ENCODE measurements around the gene MYH14.
A peak's percentile ranks its signal among the peaks of the same experiment; 100 is the strongest.

DNA sequence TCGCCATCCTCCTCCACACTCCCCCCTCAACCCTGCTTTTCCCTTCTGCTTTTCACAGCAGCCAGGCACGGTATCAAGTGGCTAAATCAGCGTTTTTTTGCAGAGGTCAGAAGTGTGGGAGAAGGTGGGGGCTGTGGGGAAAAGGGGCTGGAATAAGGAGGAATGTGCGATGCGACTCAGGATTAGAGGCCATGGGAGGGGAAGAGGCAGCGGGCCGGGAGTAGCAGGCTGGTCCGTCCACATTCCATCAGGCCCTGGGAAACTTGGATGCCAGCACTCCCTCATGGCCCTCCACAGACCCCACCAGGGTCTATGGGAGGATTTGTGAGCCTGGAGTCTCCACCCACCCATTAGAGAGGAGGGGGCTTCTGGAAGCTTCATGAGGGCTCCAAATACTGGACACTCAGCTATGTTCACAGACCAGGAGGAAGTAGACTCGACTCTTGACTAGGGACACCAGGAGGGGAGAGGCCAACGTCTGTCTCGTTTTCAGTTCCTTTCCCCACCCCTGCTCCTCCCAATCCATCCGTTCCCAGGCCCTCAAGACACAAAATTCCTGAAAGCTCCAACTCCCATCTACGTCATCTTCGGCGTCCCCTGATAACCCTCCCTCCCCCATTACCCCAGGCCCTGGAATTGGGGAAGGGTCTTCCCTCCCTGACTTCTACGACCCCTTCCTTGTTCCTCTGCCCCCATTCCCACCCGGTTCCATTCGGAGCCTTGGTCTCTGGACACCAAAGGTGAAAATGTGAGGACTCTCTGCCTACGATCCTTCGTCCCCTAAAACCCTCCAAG, 129.0 kb downstream of the MYH14 start:
- TF ChIP-seq, protein P1, sequence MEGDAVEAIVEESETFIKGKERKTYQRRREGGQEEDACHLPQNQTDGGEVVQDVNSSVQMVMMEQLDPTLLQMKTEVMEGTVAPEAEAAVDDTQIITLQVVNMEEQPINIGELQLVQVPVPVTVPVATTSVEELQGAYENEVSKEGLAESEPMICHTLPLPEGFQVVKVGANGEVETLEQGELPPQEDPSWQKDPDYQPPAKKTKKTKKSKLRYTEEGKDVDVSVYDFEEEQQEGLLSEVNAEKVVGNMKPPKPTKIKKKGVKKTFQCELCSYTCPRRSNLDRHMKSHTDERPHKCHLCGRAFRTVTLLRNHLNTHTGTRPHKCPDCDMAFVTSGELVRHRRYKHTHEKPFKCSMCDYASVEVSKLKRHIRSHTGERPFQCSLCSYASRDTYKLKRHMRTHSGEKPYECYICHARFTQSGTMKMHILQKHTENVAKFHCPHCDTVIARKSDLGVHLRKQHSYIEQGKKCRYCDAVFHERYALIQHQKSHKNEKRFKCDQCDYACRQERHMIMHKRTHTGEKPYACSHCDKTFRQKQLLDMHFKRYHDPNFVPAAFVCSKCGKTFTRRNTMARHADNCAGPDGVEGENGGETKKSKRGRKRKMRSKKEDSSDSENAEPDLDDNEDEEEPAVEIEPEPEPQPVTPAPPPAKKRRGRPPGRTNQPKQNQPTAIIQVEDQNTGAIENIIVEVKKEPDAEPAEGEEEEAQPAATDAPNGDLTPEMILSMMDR (IDR thresholded peaks at IDR 0.05; ENCODE audit: control extremely low read depth in 1 of 3, insufficient read depth in 1 of 3, low read depth in 1 of 3, low read length in 3 of 3): no peak
- TF ChIP-seq TAF1 (IDR thresholded peaks at IDR 0.05; ENCODE audit: low read depth, low read length) (peak; percentile 62), RAD21 (IDR thresholded peaks at IDR 0.05 in 1 of 2, conservative IDR thresholded peaks at IDR 0.05 in 1 of 2; ENCODE audit: low read depth in 2 of 2, low read length in 2 of 2) (no peak), HDAC2 (IDR thresholded peaks at IDR 0.05; ENCODE audit: borderline replicate concordance in 1 of 2, low read depth in 2 of 2, low read length in 2 of 2) (no peak), YY1 (IDR thresholded peaks at IDR 0.05; ENCODE audit: low read depth, low read length) (0 out of 2 replicates have a peak, but pooled peaks have one; percentile 24), EP300 (IDR thresholded peaks at IDR 0.05; ENCODE audit: borderline replicate concordance in 1 of 2, low read depth in 2 of 2, low read length in 2 of 2) (no peak), ZNF274 (IDR thresholded peaks at IDR 0.05; ENCODE audit: borderline replicate concordance, extremely low read depth, low read length) (no peak), SP1 (IDR thresholded peaks at IDR 0.05; ENCODE audit: low read depth, low read length) (peak; percentile 73; the same call in 1 of the 2 replicates)
- TF ChIP-seq, protein P2, sequence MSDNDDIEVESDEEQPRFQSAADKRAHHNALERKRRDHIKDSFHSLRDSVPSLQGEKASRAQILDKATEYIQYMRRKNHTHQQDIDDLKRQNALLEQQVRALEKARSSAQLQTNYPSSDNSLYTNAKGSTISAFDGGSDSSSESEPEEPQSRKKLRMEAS (IDR thresholded peaks at IDR 0.05): no peak
